IPS-18a (cell line): ENCODE results near the gene KLHDC7B.
"Not testable (repeated sequence)": the region's sequence is repeated elsewhere in the genome, so short reads cannot be mapped to it uniquely, and the experiment has no call there.

Source experiments
- H3K27ac ChIP-seq: one replicate; pipeline ENCODE4 v1.5.1; 2013; ENCODE audit warnings: low read length
- H3K27me3 ChIP-seq: one replicate; pipeline ENCODE4 v1.6.1; 2013; ENCODE audit warnings: mild to moderate bottlenecking, low read length; ENCODE audit not compliant: control insufficient read depth, insufficient read depth
- H3K36me3 ChIP-seq: one replicate; pipeline ENCODE4 v1.6.1; 2013; ENCODE audit warnings: low read depth, low read length; ENCODE audit not compliant: control insufficient read depth
- H3K4me1 ChIP-seq: one replicate; pipeline ENCODE4 v1.6.1; 2013; ENCODE audit warnings: low read depth, low read length; ENCODE audit not compliant: control insufficient read depth
- H3K4me3 ChIP-seq: one replicate; pipeline ENCODE4 v1.5.1; 2013; ENCODE audit warnings: low read length
- H3K9ac ChIP-seq: one replicate; pipeline ENCODE4 v1.6.1; 2013; ENCODE audit warnings: mild to moderate bottlenecking, low read length, moderate library complexity
- H3K9me3 ChIP-seq: one replicate; pipeline ENCODE4 v1.6.1; 2013; ENCODE audit warnings: low read depth, low read length; ENCODE audit not compliant: control insufficient read depth

Gene KLHDC7B

GRCh38 chr22:50506611-50507420, 38.9 kb upstream of the KLHDC7B start:
- H3K4me3 ChIP-seq, result peak overlapping the region; percentile 77
- H3K9me3 ChIP-seq, result no peaks in the 10 kb centered on the region
- H3K4me1 ChIP-seq, result no peaks in the 10 kb centered on the region
- H3K36me3 ChIP-seq, result no peaks in the 10 kb centered on the region
- no peak overlapping the region for H3K27ac ChIP-seq
- peak overlapping the region; percentile 65 for H3K9ac ChIP-seq
- H3K27me3 ChIP-seq, result no peaks in the 10 kb centered on the region

- no peaks in the 10 kb centered on the region for H3K4me1 ChIP-seq
- no peaks in the 10 kb centered on the region for H3K36me3 ChIP-seq
- H3K27me3 ChIP-seq, result no peaks in the 10 kb centered on the region
- H3K4me3 ChIP-seq, result peak within 1 kb of the TSS; percentile 92
- H3K9me3 ChIP-seq, result no peaks in the 10 kb centered on the region
- H3K9ac ChIP-seq, result peak within 1 kb of the TSS; percentile 78
- H3K27ac ChIP-seq, result peak within 1 kb of the TSS; percentile 82
Observed at GRCh38 chr22:50507421-50507990, 38.2 kb upstream of the KLHDC7B start, which contains the start of gene LMF2. LMF2 (minus strand) TSS chr22:50507702; CDS start chr22:50507675, 27 bp downstream.

GRCh38 chr22:50507991-50508884, 37.5 kb upstream of the KLHDC7B start, which contains the start of gene NCAPH2:
NCAPH2 (plus strand) TSS chr22:50508224; CDS start chr22:50508338, 114 bp downstream.
- Histone ChIP-seq H3K4me1 (no peaks in the 10 kb centered on the region), H3K27ac (peak within 1 kb of the TSS; percentile 82), H3K9me3 (no peaks in the 10 kb centered on the region), H3K9ac (peak within 1 kb of the TSS; percentile 78), H3K4me3 (peak within 1 kb of the TSS; percentile 92), H3K36me3 (no peaks in the 10 kb centered on the region), H3K27me3 (no peaks in the 10 kb centered on the region)

- peak overlapping the region; percentile 92 for H3K4me3 ChIP-seq
- H3K27me3 ChIP-seq, result no peaks in the 10 kb centered on the region
- peak overlapping the region; percentile 78 for H3K9ac ChIP-seq
- no peaks in the 10 kb centered on the region for H3K9me3 ChIP-seq
- H3K27ac ChIP-seq, result no peak overlapping the region
- no peaks in the 10 kb centered on the region for H3K4me1 ChIP-seq
- H3K36me3 ChIP-seq, result no peaks in the 10 kb centered on the region
Observed at GRCh38 chr22:50508897-50509296, 36.8 kb upstream of the KLHDC7B start.

GRCh38 chr22:50513175-50513574, 32.5 kb upstream of the KLHDC7B start:
- Histone ChIP-seq H3K4me1 (no peaks in the 10 kb centered on the region), H3K9ac (no peak overlapping the region), H3K27me3 (no peaks in the 10 kb centered on the region), H3K4me3 (no peak overlapping the region), H3K36me3 (peaks cover 11% of the 10 kb centered on the region), H3K27ac (no peak overlapping the region), H3K9me3 (no peaks in the 10 kb centered on the region)

- Histone ChIP-seq H3K4me1 (no peaks in the 10 kb centered on the region), H3K27ac (no peak overlapping the region), H3K9me3 (no peaks in the 10 kb centered on the region), H3K36me3 (peaks cover 25% of the 10 kb centered on the region), H3K27me3 (no peaks in the 10 kb centered on the region), H3K4me3 (no peak overlapping the region), H3K9ac (no peak overlapping the region)
Observed at GRCh38 chr22:50516068-50516467, 29.6 kb upstream of the KLHDC7B start.

- Histone ChIP-seq H3K4me1 (no peaks in the 10 kb centered on the region), H3K27me3 (no peaks in the 10 kb centered on the region), H3K9me3 (no peaks in the 10 kb centered on the region), H3K9ac (no peak overlapping the region), H3K27ac (no peak overlapping the region), H3K36me3 (peaks cover 34% of the 10 kb centered on the region), H3K4me3 (no peak overlapping the region)
Observed at GRCh38 chr22:50516891-50517290, 28.8 kb upstream of the KLHDC7B start.

- no peak overlapping the region for H3K27ac ChIP-seq
- H3K4me1 ChIP-seq, result no peaks in the 10 kb centered on the region
- no peak overlapping the region for H3K9ac ChIP-seq
- peaks cover 37% of the 10 kb centered on the region for H3K36me3 ChIP-seq
- no peaks in the 10 kb centered on the region for H3K27me3 ChIP-seq
- H3K9me3 ChIP-seq, result no peaks in the 10 kb centered on the region
- no peak overlapping the region for H3K4me3 ChIP-seq
Observed at GRCh38 chr22:50517495-50518260, 28.0 kb upstream of the KLHDC7B start.

- H3K27me3 ChIP-seq, result no peaks in the 10 kb centered on the region
- peaks cover 45% of the 10 kb centered on the region for H3K36me3 ChIP-seq
- H3K4me3 ChIP-seq, result no peak overlapping the region
- no peaks in the 10 kb centered on the region for H3K4me1 ChIP-seq
- no peak overlapping the region for H3K27ac ChIP-seq
- no peaks in the 10 kb centered on the region for H3K9me3 ChIP-seq
- H3K9ac ChIP-seq, result no peak overlapping the region
Observed at GRCh38 chr22:50518606-50519005, 27.1 kb upstream of the KLHDC7B start.

- Histone ChIP-seq H3K9me3 (no peaks in the 10 kb centered on the region), H3K27ac (no peak overlapping the region), H3K36me3 (peaks cover 45% of the 10 kb centered on the region), H3K27me3 (no peaks in the 10 kb centered on the region), H3K4me1 (no peaks in the 10 kb centered on the region), H3K4me3 (no peak overlapping the region), H3K9ac (no peak overlapping the region)
Observed at GRCh38 chr22:50519151-50519550, 26.5 kb upstream of the KLHDC7B start.

- peaks cover 45% of the 10 kb centered on the region for H3K36me3 ChIP-seq
- H3K27me3 ChIP-seq, H3K27ac ChIP-seq, H3K4me3 ChIP-seq, H3K4me1 ChIP-seq, H3K9me3 ChIP-seq, H3K9ac ChIP-seq: not testable (repeated sequence)
Observed at GRCh38 chr22:50520184-50520583, 25.5 kb upstream of the KLHDC7B start.
